HG03196 (cell line): Measurements from ENCODE around the gene NACAD.

Source experiments
- ATAC-seq: cut with Tn5 transposase; IDR thresholded peaks from one replicate; pipeline ENCODE4 v1.9.1; 2021; ENCODE audit not compliant: unreplicated experiment

Gene NACAD

GRCh38 chr7:45088821-45089340, at the start of gene NACAD:
Gene NACAD (minus strand): TSS chr7:45088969. CDS start chr7:45088894, 75 bp downstream.
- no peak for ATAC-seq

- no peak for ATAC-seq
These were observed 47.6 kb upstream of the NACAD start for GRCh38 chr7:45136106-45137060.

- ATAC-seq: no peak
These were observed 45.1 kb upstream of the NACAD start for GRCh38 chr7:45133877-45134276.

GRCh38 chr7:45133352-45133751, 44.6 kb upstream of the NACAD start:
- ATAC-seq: no peak

GRCh38 chr7:45132708-45133320, 44.0 kb upstream of the NACAD start:
- no peak for ATAC-seq

- no peak for ATAC-seq
These were observed 43.1 kb upstream of the NACAD start for GRCh38 chr7:45131891-45132290.

- no peak for ATAC-seq
These were observed 42.1 kb upstream of the NACAD start for GRCh38 chr7:45130910-45131309.

GRCh38 chr7:45129906-45130305, 41.1 kb upstream of the NACAD start:
- no peak for ATAC-seq

GRCh38 chr7:45129181-45129800, 40.5 kb upstream of the NACAD start:
- ATAC-seq: no peak

GRCh38 chr7:45126920-45127319, 38.2 kb upstream of the NACAD start:
- ATAC-seq: no peak

GRCh38 chr7:45126201-45126600, 37.4 kb upstream of the NACAD start:
- ATAC-seq: no peak

- no peak for ATAC-seq
These were observed 36.6 kb upstream of the NACAD start for GRCh38 chr7:45125193-45125904.

- no peak for ATAC-seq
These were observed 35.3 kb upstream of the NACAD start for GRCh38 chr7:45123913-45124710.

- no peak for ATAC-seq
These were observed 34.4 kb upstream of the NACAD start for GRCh38 chr7:45122975-45123860.

- no peak for ATAC-seq
These were observed 30.8 kb upstream of the NACAD start for GRCh38 chr7:45119550-45119949.

- no peak for ATAC-seq
These were observed 30.1 kb upstream of the NACAD start for GRCh38 chr7:45118889-45119331.

GRCh38 chr7:45118292-45118691, 29.5 kb upstream of the NACAD start:
- ATAC-seq: no peak

- no peak for ATAC-seq
These were observed 28.8 kb upstream of the NACAD start for GRCh38 chr7:45117582-45117981.

GRCh38 chr7:45116048-45116447, 27.3 kb upstream of the NACAD start:
- ATAC-seq: no peak
